ENCODE results near the gene IQSEC1. TPM values are rescaled to one million over a fixed set of nuclear protein-coding genes. Genes with fewer than 3 reads are reported as not detected.

Gene IQSEC1
- total and polyA plus RNA-seq, 2 of the 8 experiments (the other 6 are each of a cell fraction or from before 2014, with no cell fraction given) = 6.8 to 28.8 TPM

- H2BK15ac ChIP-seq (ENCODE audit: low read length) = no peak overlapping the region
- H3K23me2 ChIP-seq (ENCODE audit: low read depth, low read length) = no peaks in the 10 kb centered on the region
- no peaks in the 10 kb centered on the region for H3K4me1 ChIP-seq (replicated peaks in 1 of 4; ENCODE audit: control insufficient read depth in 3 of 4, insufficient read depth in 4 of 4, low read length in 3 of 4)
- no peak overlapping the region for H3K4ac ChIP-seq (replicated peaks; ENCODE audit: insufficient read length, low read depth, low read length)
- H3K4me3 ChIP-seq (ENCODE audit: extremely low read depth in 1 of 4, insufficient read depth in 2 of 4, low read depth in 3 of 4, low read length in 4 of 4) = no peak overlapping the region
- H4K8ac ChIP-seq (ENCODE audit: extremely low read depth, insufficient read depth, low read length) = peak overlapping the region; percentile 14; the same call in 1 of the 2 replicates
- no peak overlapping the region for H2BK5ac ChIP-seq (ENCODE audit: low read depth, low read length)
- DNase-seq (ENCODE audit: low read depth in 1 of 2, low spot score in 2 of 2) = no peak
- H3K9ac ChIP-seq (replicated peaks in 1 of 4; ENCODE audit: extremely low read depth in 1 of 4, low read depth in 3 of 4, low read length in 3 of 4) = no peak overlapping the region
- no peak overlapping the region for H2BK120ac ChIP-seq (replicated peaks; ENCODE audit: low read depth, low read length)
- H3K27me3 ChIP-seq (replicated peaks in 1 of 4; ENCODE audit: control insufficient read depth in 3 of 4, extremely low read depth in 1 of 4, insufficient read depth in 3 of 4, low read length in 3 of 4) = no peaks in the 10 kb centered on the region
- no peak overlapping the region for H3K56ac ChIP-seq (replicated peaks; ENCODE audit: insufficient read length, low read depth, low read length)
- ChIA-PET POLR2A (ENCODE audit: partially characterized antibody) (interaction anchor here (1.3 kb wide), 1 partner anchor 13 kb away, joined by 3 read pairs; no protein-coding TSS in a partner anchor), CTCF (ENCODE audit: partially characterized antibody) (interaction anchor here (1.0 to 1.8 kb wide), 7 partner anchors 9 to 80 kb away, joined by 3 to 5 read pairs (median 3); no protein-coding TSS in a partner anchor)
- H4K91ac ChIP-seq (replicated peaks; ENCODE audit: insufficient read length, low read length) = no peak overlapping the region
- no peak for FAIRE-seq
- no peak overlapping the region for H4K5ac ChIP-seq (ENCODE audit: insufficient read length, low read depth, low read length)
- no peak overlapping the region for H3K27ac ChIP-seq (ENCODE audit: low read depth, low read length)
- no peak overlapping the region for H3K4me2 ChIP-seq (ENCODE audit: insufficient read depth in 1 of 2, low read depth in 2 of 2, low read length in 2 of 2)
- H2BK12ac ChIP-seq (ENCODE audit: low read depth, low read length) = no peak overlapping the region
- H3K23ac ChIP-seq (ENCODE audit: insufficient read length) = no peak overlapping the region
- no peaks in the 10 kb centered on the region for H3K9me3 ChIP-seq (ENCODE audit: insufficient read depth in 2 of 2, low read depth in 1 of 2, low read length in 1 of 2)
- no peaks in the 10 kb centered on the region; the same call in 1 of the 2 replicates for H3K79me1 ChIP-seq (ENCODE audit: low read depth, low read length)
- no peak overlapping the region for H2BK20ac ChIP-seq (ENCODE audit: low read length)
- H3K14ac ChIP-seq (ENCODE audit: insufficient read length) = no peak overlapping the region
- H3K18ac ChIP-seq (ENCODE audit: extremely low read depth, low read length) = no peak overlapping the region
- peaks cover 0 to 11% of the 10 kb centered on the region in 2 experiments for H4K20me1 ChIP-seq (replicated peaks in 1 of 2; ENCODE audit: control insufficient read depth in 1 of 2, insufficient read depth in 2 of 2, low read length in 2 of 2)
- H3K36me3 ChIP-seq (ENCODE audit: control insufficient read depth in 2 of 4, insufficient read depth in 4 of 4, low read length in 3 of 4) = peaks cover 0 to 4% (median 1%) of the 10 kb centered on the region in 4 experiments; a peak in 3 of 8 replicates
- no peak overlapping the region for H2AK5ac ChIP-seq (ENCODE audit: low read depth, low read length)
- H2AFZ ChIP-seq (ENCODE audit: low read length) = no peak overlapping the region
- 89% methylated on average over 9 of the region's 9 CpGs; no CpG with 5 or more reads in 1 of the 2 experiments for whole genome bisulfite sequencing, 2 experiments (ENCODE audit: extremely low coverage in 1 of 2, insufficient coverage in 1 of 2, insufficient read length in 1 of 2, insufficient replicate concordance in 2 of 2, low coverage in 1 of 2, low lambda C conversion rate in 2 of 2, missing lambda C conversion rate in 1 of 2)
- no peaks in the 10 kb centered on the region for H3K79me2 ChIP-seq (ENCODE audit: control insufficient read depth in 1 of 2, insufficient read depth in 2 of 2, low read length in 2 of 2)
- TF ChIP-seq TBP (IDR thresholded peaks at IDR 0.05; ENCODE audit: low read depth, low read length) (no peak), ATF2 (IDR thresholded peaks at IDR 0.05; ENCODE audit: low read length) (no peak), GTF2F1 (IDR thresholded peaks at IDR 0.05; ENCODE audit: borderline replicate concordance, low read depth, low read length) (no peak), NANOG (IDR thresholded peaks at IDR 0.05; ENCODE audit: insufficient read depth, low read depth, low read length, poor library complexity, severe bottlenecking) (no peak), EGR1 (IDR thresholded peaks at IDR 0.05; ENCODE audit: borderline replicate concordance, low read depth, low read length) (no peak), JUND (IDR thresholded peaks at IDR 0.05; ENCODE audit: low read length) (no peak), SRF (IDR thresholded peaks at IDR 0.05; ENCODE audit: low read depth, low read length) (no peak), TAF7 (optimal IDR thresholded peaks at IDR 0.05; ENCODE audit: borderline replicate concordance, low read depth, low read length) (no peak), CTBP2 (IDR thresholded peaks at IDR 0.05; ENCODE audit: borderline replicate concordance, insufficient read depth, insufficient read length, low read length) (no peak), TEAD4 (IDR thresholded peaks at IDR 0.05; ENCODE audit: low read depth, low read length) (no peak), RBBP5 (IDR thresholded peaks at IDR 0.05; ENCODE audit: borderline replicate concordance, low read depth, low read length) (no peak), BCL11A (IDR thresholded peaks at IDR 0.05; ENCODE audit: low read depth in 2 of 2, low read length in 2 of 2) (no peak)
Measured at GRCh38 chr3:12916159-12916558, 157.1 kb downstream of the IQSEC1 start.
